Activated CD8-positive, alpha-beta memory T cell treated with anti-CD3 and anti-CD28 coated beads, Interleukin-2, amount 50 U/mL, for 4 hours (primary cell): ENCODE measurements around the gene IPCEF1.
A peak's percentile ranks its signal among the peaks of the same experiment; 100 is the strongest.
"Not testable (repeated sequence)": the region's sequence is repeated elsewhere in the genome, so short reads cannot be mapped to it uniquely, and the experiment has no call there.

Source experiments
- DNase-seq: peaks from one replicate; pipeline ENCODE4 v3.0.0-alpha.2; 2020

Gene IPCEF1

DNA sequence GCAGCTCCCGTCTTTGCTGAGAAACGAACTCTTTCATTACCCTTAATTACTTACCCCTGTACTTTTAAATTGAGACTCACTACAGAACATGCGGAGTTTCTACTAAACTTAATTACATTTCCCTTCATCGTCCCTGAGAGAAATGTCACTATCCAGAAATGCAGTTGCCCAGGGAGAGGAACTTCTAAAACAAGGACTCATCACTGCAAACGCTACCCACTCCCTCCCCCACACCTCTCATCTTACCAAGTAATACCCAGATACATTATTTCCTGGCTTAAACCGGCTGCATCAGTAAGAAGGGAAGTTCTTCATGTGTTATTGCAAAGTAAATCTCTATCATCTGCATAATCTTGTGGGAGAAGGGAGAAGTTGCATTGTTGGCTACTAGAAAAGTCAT, 138.3 kb downstream of the IPCEF1 start:
- DNase-seq, result no peak

GRCh38 chr6:154213782-154214181, 142.8 kb downstream of the IPCEF1 start:
- no peak for DNase-seq

GRCh38 chr6:154210678-154211077, 145.9 kb downstream of the IPCEF1 start:
- no peak for DNase-seq

- no peak for DNase-seq
These were observed 147.0 kb downstream of the IPCEF1 start for GRCh38 chr6:154209555-154209954.

DNA sequence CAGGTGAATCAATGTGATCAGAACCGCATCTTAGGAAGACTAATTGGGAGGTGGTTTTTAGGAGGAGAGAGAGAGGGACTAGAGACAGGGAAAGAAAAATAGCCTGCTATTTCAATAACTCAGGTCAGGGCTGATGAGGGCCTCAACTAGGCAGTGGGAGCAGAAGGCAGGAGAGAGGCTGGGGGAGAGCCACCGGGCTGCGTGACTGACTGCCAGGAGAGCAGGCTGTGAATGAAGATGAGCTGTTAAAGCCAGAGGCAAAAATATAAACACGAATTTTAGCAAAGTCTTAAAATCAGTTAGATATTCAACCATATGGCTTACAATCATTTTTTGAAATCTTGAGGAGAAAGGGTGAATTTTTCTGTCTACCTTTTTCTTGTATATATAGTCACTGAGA, 149.6 kb downstream of the IPCEF1 start:
- DNase-seq, result no peak

- no peak for DNase-seq
These were observed 150.5 kb downstream of the IPCEF1 start for GRCh38 chr6:154206141-154206540.

DNA sequence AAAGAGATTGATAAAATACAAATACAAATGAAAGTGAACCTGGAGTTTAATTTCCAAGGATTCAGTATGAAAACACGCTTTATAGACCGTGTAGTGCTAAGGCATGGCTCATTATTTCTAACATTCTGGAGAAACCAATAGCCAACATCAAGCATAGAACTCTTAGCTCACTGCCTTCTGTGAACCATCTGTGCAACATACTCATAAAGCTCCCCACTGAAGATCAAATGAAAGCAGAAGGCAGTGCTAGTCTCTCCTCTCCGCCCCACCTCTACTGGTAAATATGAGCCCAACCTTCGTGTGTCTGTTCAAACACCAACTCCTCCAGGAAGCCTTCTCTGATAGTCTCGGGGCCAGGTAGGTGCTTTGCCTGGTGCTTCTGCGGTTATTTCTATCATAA, 153.6 kb downstream of the IPCEF1 start:
- DNase-seq, result no peak

GRCh38 chr6:154202339-154202738, 154.3 kb downstream of the IPCEF1 start:
- DNase-seq, result no peak

DNA sequence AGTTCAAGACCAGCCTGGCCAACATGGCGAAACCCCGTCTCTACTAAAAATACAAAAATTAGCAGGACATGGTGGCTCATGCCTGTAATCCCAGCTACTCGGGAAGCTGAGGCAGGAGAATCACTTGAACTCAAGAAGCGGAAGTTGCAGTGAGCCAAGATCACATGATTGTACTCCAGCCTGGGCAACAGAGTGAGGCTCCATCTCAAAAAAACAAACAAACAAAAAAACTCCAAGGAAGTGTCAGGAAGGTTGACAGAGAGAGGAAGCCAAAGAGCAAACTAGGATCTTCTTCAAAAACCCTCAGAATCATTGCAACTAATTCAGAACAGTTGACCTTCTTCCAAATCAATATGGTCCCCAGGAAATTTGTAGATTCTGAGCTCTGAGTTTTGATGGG, 154.9 kb downstream of the IPCEF1 start:
- not testable (repeated sequence) for DNase-seq

GRCh38 chr6:154197196-154197860, 159.3 kb downstream of the IPCEF1 start:
- no peak for DNase-seq

GRCh38 chr6:154196333-154196885, 160.2 kb downstream of the IPCEF1 start:
- DNase-seq, result no peak

DNA sequence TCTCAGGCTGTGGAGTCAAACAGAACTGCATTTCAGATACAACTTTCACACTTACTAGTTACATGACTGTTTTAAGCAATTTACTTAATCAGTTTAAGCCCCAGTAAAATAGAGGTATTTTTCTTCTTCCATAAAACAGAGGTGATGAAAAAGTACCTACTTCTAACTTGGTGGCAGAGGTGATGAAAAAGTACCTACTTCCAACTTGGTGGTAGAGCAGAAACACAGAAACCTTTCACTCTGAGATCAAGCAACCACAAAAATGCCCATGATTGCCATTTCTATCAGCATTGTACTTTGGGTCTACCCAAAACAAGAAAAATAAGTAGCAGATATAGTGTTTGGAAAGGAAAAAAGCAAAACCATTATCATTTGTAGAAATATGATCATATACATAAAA, 168.9 kb downstream of the IPCEF1 start:
- no peak for DNase-seq

- no peak for DNase-seq
These were observed 169.4 kb downstream of the IPCEF1 start for GRCh38 chr6:154187203-154187602.

GRCh38 chr6:154179434-154179833, 177.2 kb downstream of the IPCEF1 start:
- DNase-seq, result no peak

GRCh38 chr6:154172393-154172792, 184.2 kb downstream of the IPCEF1 start:
- DNase-seq, result not testable (repeated sequence)

GRCh38 chr6:154170106-154170505, 186.5 kb downstream of the IPCEF1 start:
- no peak for DNase-seq

DNA sequence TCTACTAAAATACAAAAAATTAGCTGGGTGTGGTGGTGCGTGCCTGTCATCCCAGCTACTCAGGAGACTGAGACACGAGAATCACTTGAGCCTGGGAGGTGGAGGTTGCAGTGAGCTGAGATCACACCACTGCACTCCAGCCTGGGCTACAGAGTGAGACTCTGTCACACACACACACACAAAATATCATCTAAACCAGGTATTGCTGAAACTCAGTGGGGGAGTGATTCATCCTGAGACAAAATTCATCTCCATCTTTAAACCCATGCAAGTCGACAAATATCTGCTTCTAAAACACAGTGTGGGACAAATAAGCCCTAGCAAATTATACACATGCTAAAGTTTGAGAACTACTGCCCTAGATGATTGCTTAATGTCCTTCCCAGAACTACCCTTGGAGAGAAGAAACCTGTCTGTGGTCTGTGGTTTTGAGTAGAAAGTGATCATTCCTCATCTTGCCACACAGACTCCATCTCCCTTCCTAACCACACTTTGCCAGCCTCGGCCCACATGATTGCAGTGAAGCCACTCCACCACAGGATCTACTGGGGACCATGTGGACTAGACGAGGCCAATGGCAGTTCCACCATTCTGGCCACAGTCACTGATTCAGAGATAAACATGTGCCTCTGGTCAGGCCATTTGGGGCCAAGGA, 187.3 kb downstream of the IPCEF1 start:
- DNase-seq, result no peak

GRCh38 chr6:154167126-154167525, 189.5 kb downstream of the IPCEF1 start:
- DNase-seq, result no peak

DNA sequence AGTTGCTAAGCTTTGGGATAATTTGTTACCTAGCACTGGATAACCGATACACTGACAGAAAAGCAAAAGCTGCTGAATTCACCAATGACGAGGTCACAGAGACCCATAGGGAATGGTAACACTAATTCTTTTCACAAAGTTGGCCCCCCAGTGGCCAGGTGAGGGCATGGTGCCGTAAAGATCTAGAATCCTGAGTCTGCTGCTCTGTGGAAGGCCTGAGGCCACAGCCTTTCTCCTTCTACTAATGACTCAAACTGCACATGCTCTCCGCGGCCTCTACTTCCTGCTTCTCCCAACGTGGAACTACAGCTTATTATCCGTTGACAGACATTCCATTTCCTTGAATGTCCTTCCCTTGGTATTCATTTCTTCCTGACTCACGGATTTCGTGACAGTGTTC, 190.5 kb downstream of the IPCEF1 start:
- DNase-seq, result no peak

GRCh38 chr6:154165478-154165877, 191.1 kb downstream of the IPCEF1 start:
- DNase-seq, result no peak

DNA sequence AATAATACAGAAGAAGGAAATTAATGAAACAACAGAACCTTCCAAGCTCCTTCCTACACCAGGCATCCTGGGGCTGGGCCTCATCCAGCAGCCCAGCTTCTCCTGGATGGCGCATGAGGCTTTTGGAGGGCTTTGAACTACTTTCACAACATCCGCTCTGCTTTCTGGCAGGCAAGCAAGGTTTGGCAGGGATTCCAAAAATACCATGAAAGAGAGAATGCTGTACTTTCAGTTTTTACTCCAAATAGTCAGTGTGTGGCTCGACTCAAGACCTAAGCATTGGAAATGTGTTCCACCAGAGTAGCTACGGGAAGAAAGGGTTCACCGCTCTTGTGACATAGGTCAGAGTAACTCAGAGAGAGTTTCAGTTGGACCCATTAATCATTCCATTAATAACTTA, 192.2 kb downstream of the IPCEF1 start:
- DNase-seq, result no peak

DNA sequence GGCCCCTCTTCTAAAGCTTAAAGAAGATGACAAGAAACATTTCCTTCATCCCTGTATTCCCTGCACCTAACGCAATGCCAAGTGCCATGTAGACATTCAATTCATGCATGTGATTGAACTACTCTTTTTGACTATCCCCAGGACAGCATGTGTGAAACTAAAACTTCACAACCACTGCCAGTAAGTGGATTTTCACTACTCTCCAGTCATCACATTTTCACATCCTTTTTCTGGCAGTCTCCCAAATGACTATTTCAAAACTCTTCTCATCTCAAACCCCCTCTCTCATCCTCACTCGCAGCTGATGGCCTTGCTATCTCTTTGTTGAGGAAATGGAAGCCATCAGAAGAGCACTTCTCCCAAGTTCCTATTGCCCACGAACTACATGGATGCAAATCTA, 194.9 kb downstream of the IPCEF1 start:
- no peak for DNase-seq

DNA sequence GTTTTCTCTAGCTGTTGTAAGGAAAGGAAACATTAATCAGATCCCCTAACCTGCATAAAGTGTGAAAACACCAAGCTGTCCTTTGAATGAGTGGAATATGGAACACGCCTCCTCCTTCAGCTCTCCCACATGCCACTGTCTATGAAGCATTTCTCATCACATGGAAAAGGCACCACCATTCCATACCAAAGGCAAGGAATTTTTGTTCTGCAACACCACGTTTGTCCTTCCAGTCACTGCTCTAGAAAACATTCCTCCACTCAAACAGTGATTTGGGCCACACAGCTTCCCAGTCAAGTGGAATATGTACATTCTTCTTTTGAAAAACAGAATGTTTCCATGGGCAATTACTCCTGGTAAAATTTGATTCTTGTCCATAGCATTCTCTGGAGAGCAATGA, 197.5 kb downstream of the IPCEF1 start:
- DNase-seq, result no peak

- DNase-seq, result no peak
These were observed 198.9 kb downstream of the IPCEF1 start for GRCh38 chr6:154157706-154158105.

DNA sequence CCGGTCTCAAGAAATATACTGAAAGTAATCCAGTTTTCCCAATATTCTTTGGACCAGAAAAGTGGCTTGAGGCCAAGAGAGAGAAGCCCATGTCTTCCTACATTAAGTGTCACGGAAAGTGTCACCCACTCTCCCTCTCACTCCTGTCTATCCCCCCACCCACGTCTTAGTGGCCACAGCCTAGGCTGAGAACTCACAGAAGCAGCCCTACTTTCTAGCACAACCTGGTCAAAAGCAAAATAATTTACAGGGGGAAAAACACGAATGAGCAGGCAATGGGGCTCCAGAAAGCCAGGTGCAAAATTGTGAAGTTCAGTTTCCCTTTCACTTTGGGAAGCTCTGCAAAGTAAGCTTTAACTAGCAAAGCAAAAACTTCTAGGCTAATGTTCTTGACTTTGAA, 199.5 kb downstream of the IPCEF1 start:
- DNase-seq, result peak; percentile 21
